Tibial nerve (tissue), 4 donors: ENCODE measurements around the gene UGT3A2.
"Not testable (repeated sequence)": the region's sequence is repeated elsewhere in the genome, so short reads cannot be mapped to it uniquely, and the experiment has no call there.

ENCODE experiments used
- EP300 ChIP-seq, 2 donors: sonication (generic); formaldehyde crosslinking; IDR thresholded peaks; one replicate each; pipeline ENCODE4 v1.6.1; 2017; ENCODE audit warnings: antibody characterized with exemption in 2 of 2, mild to moderate bottlenecking in 1 of 2
- POLR2A ChIP-seq, 2 donors: fragments of 450-650 bp; IDR thresholded peaks; one replicate each; pipeline ENCODE4 v1.6.1; 2017; ENCODE audit warnings: antibody characterized with exemption in 2 of 2, mild to moderate bottlenecking in 2 of 2, moderate library complexity in 2 of 2
- TF ChIP-seq, protein P1 (sequence below), 5 experiments: fragments of 200-600 bp in 3 of 5; fragments of 450-650 bp in 2 of 5; sonication (generic) in 3 of 5; IDR thresholded peaks; one replicate each; pipeline ENCODE4 v1.5.1; 2016 to 2019; ENCODE audit warnings: antibody characterized with exemption in 5 of 5, mild to moderate bottlenecking in 3 of 5, moderate library complexity in 2 of 5

DNA sequence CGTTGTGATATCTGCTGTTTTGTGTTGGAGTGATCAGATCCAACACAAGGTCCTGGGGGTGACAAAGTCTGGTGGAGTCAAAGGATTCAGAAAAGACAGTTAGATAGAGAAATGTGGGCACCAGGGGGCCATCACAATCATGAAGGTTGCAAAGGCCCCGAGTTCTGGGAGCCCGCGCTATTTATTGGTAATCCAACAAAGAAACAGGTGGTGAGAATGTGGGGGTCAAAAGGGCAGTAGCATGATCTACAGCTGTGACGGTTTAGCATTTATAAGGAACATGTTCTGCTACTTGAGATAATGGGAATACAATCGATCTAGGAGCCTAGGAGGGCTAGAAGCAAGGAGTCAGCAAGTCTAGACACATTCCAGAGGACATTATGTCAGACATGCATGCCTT, 44.4 kb downstream of the UGT3A2 start:
- TF ChIP-seq, protein P1, sequence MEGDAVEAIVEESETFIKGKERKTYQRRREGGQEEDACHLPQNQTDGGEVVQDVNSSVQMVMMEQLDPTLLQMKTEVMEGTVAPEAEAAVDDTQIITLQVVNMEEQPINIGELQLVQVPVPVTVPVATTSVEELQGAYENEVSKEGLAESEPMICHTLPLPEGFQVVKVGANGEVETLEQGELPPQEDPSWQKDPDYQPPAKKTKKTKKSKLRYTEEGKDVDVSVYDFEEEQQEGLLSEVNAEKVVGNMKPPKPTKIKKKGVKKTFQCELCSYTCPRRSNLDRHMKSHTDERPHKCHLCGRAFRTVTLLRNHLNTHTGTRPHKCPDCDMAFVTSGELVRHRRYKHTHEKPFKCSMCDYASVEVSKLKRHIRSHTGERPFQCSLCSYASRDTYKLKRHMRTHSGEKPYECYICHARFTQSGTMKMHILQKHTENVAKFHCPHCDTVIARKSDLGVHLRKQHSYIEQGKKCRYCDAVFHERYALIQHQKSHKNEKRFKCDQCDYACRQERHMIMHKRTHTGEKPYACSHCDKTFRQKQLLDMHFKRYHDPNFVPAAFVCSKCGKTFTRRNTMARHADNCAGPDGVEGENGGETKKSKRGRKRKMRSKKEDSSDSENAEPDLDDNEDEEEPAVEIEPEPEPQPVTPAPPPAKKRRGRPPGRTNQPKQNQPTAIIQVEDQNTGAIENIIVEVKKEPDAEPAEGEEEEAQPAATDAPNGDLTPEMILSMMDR (IDR thresholded peaks at IDR 0.05) = not testable (repeated sequence)
- TF ChIP-seq POLR2A, EP300 (IDR thresholded peaks at IDR 0.05): not testable (repeated sequence)
